IMR-90 (cell line): ENCODE data around the gene FBN1. TPM values are rescaled to one million over a fixed set of nuclear protein-coding genes. Genes with fewer than 3 reads are reported as not detected.
A peak's percentile ranks its signal among the peaks of the same experiment; 100 is the strongest.

Experiments used
- ATAC-seq: fragments of 200-7000 bp; cut with Tn5 transposase; 2 replicates; pipeline ENCODE4 v1.9.1; 2020; ENCODE audit warnings: low read depth, mild to moderate bottlenecking, moderate library complexity
- BruUV-seq: library from RNA; stranded (reverse); fragments of 400-500 nt; replicated peaks from 2 replicates; lab custom pipeline; 2021; lab: Mats Ljungman, UMichigan
- CTCF ChIA-PET: fragments of 300-600 bp; formaldehyde crosslinking; extraction: SDS; loops from one replicate; lab custom pipeline; 2021; ENCODE audit warnings: antibody characterized with exemption; lab: Yijun Ruan, JAX
- POLR2A ChIA-PET: fragments of 300-600 bp; sonication (Branson Sonifier 250); formaldehyde crosslinking; loops from one replicate; lab custom pipeline; 2022; ENCODE audit warnings: antibody characterized with exemption; ENCODE audit not compliant: unreplicated experiment; lab: Charles Lee
- DNase-seq: peaks from one replicate; pipeline ENCODE4 v3.0.0; 2013
- H2AFZ ChIP-seq: replicated peaks from 2 replicates; pipeline ENCODE3; 2013; ENCODE audit warnings: low read length, mild to moderate bottlenecking; ENCODE audit not compliant: poor library complexity
- H2AK5ac ChIP-seq: 2 replicates; pipeline ENCODE4 v1.6.1; 2013; ENCODE audit warnings: low read depth, low read length, inconsistent platforms
- H2AK9ac ChIP-seq: replicated peaks from 2 replicates; pipeline ENCODE3; 2013; ENCODE audit warnings: mild to moderate bottlenecking, low read depth, low read length, moderate library complexity; ENCODE audit not compliant: poor library complexity
- H2BK120ac ChIP-seq: 2 replicates; pipeline ENCODE4 v1.6.1; 2013; ENCODE audit warnings: low read depth, low read length, inconsistent platforms
- H2BK15ac ChIP-seq: 3 replicates; pipeline ENCODE4 v1.6.1; 2013; ENCODE audit warnings: low read depth, low read length, inconsistent platforms
- H2BK20ac ChIP-seq: 2 replicates; pipeline ENCODE4 v1.6.1; 2013; ENCODE audit warnings: low read depth, mild to moderate bottlenecking, inconsistent platforms, low read length, moderate library complexity
- H2BK5ac ChIP-seq: 2 replicates; pipeline ENCODE4 v1.6.1; 2013; ENCODE audit warnings: mild to moderate bottlenecking, low read depth, low read length, inconsistent platforms; ENCODE audit not compliant: poor library complexity, severe bottlenecking
- H3K14ac ChIP-seq: replicated peaks from 2 replicates; pipeline ENCODE4 v1.6.1; 2013; ENCODE audit warnings: low read depth, low read length, inconsistent platforms
- H3K18ac ChIP-seq: 2 replicates; pipeline ENCODE4 v1.6.1; 2013; ENCODE audit warnings: low read depth, low read length, control low read depth
- H3K23ac ChIP-seq: 2 replicates; pipeline ENCODE4 v1.6.1; 2013; ENCODE audit warnings: low read depth, low read length, inconsistent platforms
- H3K27ac ChIP-seq: 2 replicates; pipeline ENCODE4 v1.5.1; 2013; ENCODE audit warnings: mild to moderate bottlenecking, control low read depth, low read length; ENCODE audit not compliant: insufficient read depth
- H3K27me3 ChIP-seq: 2 replicates; pipeline ENCODE4 v1.6.1; 2013; ENCODE audit warnings: low read length; ENCODE audit not compliant: control insufficient read depth, insufficient read depth
- H3K36me3 ChIP-seq: 2 replicates; pipeline ENCODE4 v1.6.1; 2013; ENCODE audit warnings: low read length, mixed read lengths; ENCODE audit not compliant: control insufficient read depth, insufficient read depth
- H3K4ac ChIP-seq: 2 replicates; pipeline ENCODE4 v1.6.1; 2013; ENCODE audit warnings: low read depth, low read length, inconsistent platforms
- H3K4me1 ChIP-seq: 2 replicates; pipeline ENCODE4 v1.6.1; 2013; ENCODE audit warnings: low read length, mixed read lengths; ENCODE audit not compliant: control insufficient read depth, insufficient read depth
- H3K4me2 ChIP-seq: 2 replicates; pipeline ENCODE4 v1.6.1; 2013; ENCODE audit warnings: low read depth, mild to moderate bottlenecking, control low read depth, low read length, moderate library complexity
- H3K4me3 ChIP-seq: 2 replicates; pipeline ENCODE4 v1.5.1; 2013; ENCODE audit warnings: low read depth, mild to moderate bottlenecking, control low read depth, low read length, moderate library complexity; ENCODE audit not compliant: insufficient read depth
- H3K56ac ChIP-seq: 2 replicates; pipeline ENCODE4 v1.6.1; 2013; ENCODE audit warnings: low read length, inconsistent platforms; ENCODE audit not compliant: insufficient read depth; ENCODE audit errors: extremely low read depth
- H3K79me1 ChIP-seq, 2 experiments: 2 replicates each; pipeline ENCODE4 v1.6.1; 2013; ENCODE audit warnings: low read length in 2 of 2, inconsistent platforms in 1 of 2, low read depth in 1 of 2
- H3K9ac ChIP-seq: 2 replicates; pipeline ENCODE4 v1.6.1; 2013; ENCODE audit warnings: low read depth, low read length, control low read depth
- H3K9me1 ChIP-seq: 2 replicates; pipeline ENCODE4 v1.6.1; 2013; ENCODE audit warnings: low read length, inconsistent platforms; ENCODE audit not compliant: insufficient read depth
- H3K9me3 ChIP-seq: 2 replicates; pipeline ENCODE4 v1.6.1; 2013; ENCODE audit warnings: low read length; ENCODE audit not compliant: control insufficient read depth, insufficient read depth
- H4K20me1 ChIP-seq: 2 replicates; pipeline ENCODE4 v1.6.1; 2013; ENCODE audit warnings: low read length, inconsistent platforms; ENCODE audit not compliant: insufficient read depth
- H4K5ac ChIP-seq: 2 replicates; pipeline ENCODE4 v1.6.1; 2013; ENCODE audit warnings: mild to moderate bottlenecking, low read depth, low read length, control low read depth
- H4K8ac ChIP-seq, 2 experiments: 2 replicates each; pipeline ENCODE4 v1.6.1; 2013; ENCODE audit warnings: low read depth in 2 of 2, low read length in 2 of 2, control low read depth in 1 of 2, inconsistent platforms in 1 of 2
- H4K91ac ChIP-seq: 2 replicates; pipeline ENCODE4 v1.6.1; 2013; ENCODE audit warnings: low read depth, low read length, inconsistent platforms; ENCODE audit not compliant: insufficient read depth
- FOS ChIP-seq: fragments of 150-350 bp; IDR thresholded peaks from 2 replicates; pipeline ENCODE4 v1.6.1; 2016; ENCODE audit warnings: low read depth, low read length
- MAZ ChIP-seq: IDR thresholded peaks from 2 replicates; pipeline ENCODE4 v1.6.1; 2012; ENCODE audit warnings: low read depth, mild to moderate bottlenecking, low read length, improper control_type of control experiment, moderate library complexity, borderline replicate concordance
- WGBS, 2 experiments: methylation state at CpG; one replicate each; pipeline versions ENCODE4 v1.1.5 to v1.1.7; 2013; ENCODE audit warnings: missing lambda C conversion rate in 2 of 2; ENCODE audit not compliant: insufficient read length in 1 of 2; ENCODE audit errors: extremely low coverage in 2 of 2; 5-methylcytosine and 5-hydroxymethylcytosine counted together
- dilution Hi-C: fragments of 300-500 bp; cut with HindIII; formaldehyde crosslinking; loops from one replicate; pipeline ENCODE4 v1.14.3; 2018; ENCODE audit warnings: low sequenced_read_pairs; ENCODE audit not compliant: unreplicated experiment
- in situ Hi-C: fragments of 300-500 bp; cut with MboI; formaldehyde crosslinking; loops from 3 replicates; pipeline ENCODE4 v1.14.3; 2019; ENCODE audit warnings: low sequenced_read_pairs, inconsistent platforms, mixed read lengths
- intact Hi-C: fragments of 100-400 bp; cut with micrococcal nuclease; formaldehyde crosslinking; loops from 2 replicates; pipeline ENCODE4 v1.10.0; 2022
- polyA plus RNA-seq, 3 experiments: library from polyadenylated mRNA; depleted of rRNA; stranded (reverse); fragments of >200 nt; gene quantifications; 2 replicates each; pipeline ENCODE4 v1.2.3, GENCODE V29; 2012; ENCODE audit warnings: low replicate concordance in 1 of 3
- total RNA-seq: library from RNA; depleted of rRNA; stranded (reverse); fragments of >200 nt; gene quantifications from 2 replicates; pipeline ENCODE4 v1.2.3, GENCODE V29; 2012
- TF ChIP-seq, protein P1 (sequence below): conservative IDR thresholded peaks from 2 replicates; pipeline ENCODE4 v1.5.1; 2012; ENCODE audit warnings: mild to moderate bottlenecking, low read depth, low read length, improper control_type of control experiment
- TF ChIP-seq, protein P2 (sequence below): fragments of 150-350 bp; IDR thresholded peaks from 2 replicates; pipeline ENCODE4 v1.6.1; 2017; ENCODE audit warnings: mild to moderate bottlenecking, antibody characterized with exemption, low read length, low read depth

The FBN1 gene
- total and polyA plus RNA-seq, 2 of the 4 experiments (the other 2 are of a cell fraction): 134 to 283 TPM

DNA sequence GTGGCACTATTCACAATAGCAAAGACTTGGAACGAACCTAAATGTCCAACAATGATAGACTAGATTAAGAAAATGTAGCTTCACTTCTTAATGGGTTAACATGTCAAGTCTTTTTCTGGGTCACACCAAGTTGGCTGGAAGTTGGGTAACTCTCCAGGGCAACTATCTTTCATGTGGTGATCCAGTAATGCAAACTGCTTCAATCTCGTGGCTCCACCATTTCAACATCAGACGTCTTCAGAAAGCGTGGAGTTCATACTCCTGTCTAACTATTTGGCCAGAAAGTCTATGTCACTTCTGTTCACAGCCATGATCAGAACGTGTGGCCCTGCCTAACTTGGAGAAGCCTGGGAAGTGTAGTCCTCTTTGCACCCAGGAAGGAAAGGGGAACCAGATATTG is 282.0 kb downstream of the FBN1 start:
- H3K36me3 ChIP-seq: no peaks in the 10 kb centered on the region
- no peak overlapping the region for H3K56ac ChIP-seq
- H2AK9ac ChIP-seq: no peak overlapping the region
- intact Hi-C loops: no loop called here
- in situ Hi-C loops: loop anchor here (5.0 to 25.0 kb wide), 3 partner anchors 49 to 1781 kb away; partner anchors contain the start of gene SHC4
- no peak for ATAC-seq
- no peak overlapping the region for H3K9ac ChIP-seq
- H2BK20ac ChIP-seq: no peak overlapping the region
- H4K91ac ChIP-seq: no peak overlapping the region
- no peaks in the 10 kb centered on the region for H3K79me1 ChIP-seq
- H3K27ac ChIP-seq: no peak overlapping the region
- POLR2A ChIA-PET: no interaction called here
- no peak overlapping the region for H2AK5ac ChIP-seq
- CTCF ChIA-PET: no interaction called here
- H3K4me2 ChIP-seq: no peak overlapping the region
- H3K14ac ChIP-seq: no peak overlapping the region
- no peaks in the 10 kb centered on the region for H4K20me1 ChIP-seq
- H2BK15ac ChIP-seq: no peak overlapping the region
- H3K9me1 ChIP-seq: no peaks in the 10 kb centered on the region
- H4K8ac ChIP-seq: no peak overlapping the region
- dilution Hi-C loops: no loop called here
- no peaks in the 10 kb centered on the region for H3K27me3 ChIP-seq
- no peak overlapping the region for H3K18ac ChIP-seq
- H4K5ac ChIP-seq: no peak overlapping the region
- peaks cover 2% of the 10 kb centered on the region; the same call in 1 of the 2 replicates for H3K9me3 ChIP-seq
- H3K4ac ChIP-seq: peak overlapping the region; percentile 28; the same call in 1 of the 2 replicates
- H2AFZ ChIP-seq: no peak overlapping the region
- H2BK120ac ChIP-seq: no peak overlapping the region
- no TSS peak for BruUV-seq
- 41% methylated on average over 2 of the region's 5 CpGs; no CpG with 5 or more reads in 1 of the 2 experiments for whole genome bisulfite sequencing, 2 experiments
- H3K4me3 ChIP-seq: no peak overlapping the region
- peaks cover 6% of the 10 kb centered on the region for H3K4me1 ChIP-seq
- TF ChIP-seq FOS (no peak), MAZ (no peak)
- TF ChIP-seq, protein P1, sequence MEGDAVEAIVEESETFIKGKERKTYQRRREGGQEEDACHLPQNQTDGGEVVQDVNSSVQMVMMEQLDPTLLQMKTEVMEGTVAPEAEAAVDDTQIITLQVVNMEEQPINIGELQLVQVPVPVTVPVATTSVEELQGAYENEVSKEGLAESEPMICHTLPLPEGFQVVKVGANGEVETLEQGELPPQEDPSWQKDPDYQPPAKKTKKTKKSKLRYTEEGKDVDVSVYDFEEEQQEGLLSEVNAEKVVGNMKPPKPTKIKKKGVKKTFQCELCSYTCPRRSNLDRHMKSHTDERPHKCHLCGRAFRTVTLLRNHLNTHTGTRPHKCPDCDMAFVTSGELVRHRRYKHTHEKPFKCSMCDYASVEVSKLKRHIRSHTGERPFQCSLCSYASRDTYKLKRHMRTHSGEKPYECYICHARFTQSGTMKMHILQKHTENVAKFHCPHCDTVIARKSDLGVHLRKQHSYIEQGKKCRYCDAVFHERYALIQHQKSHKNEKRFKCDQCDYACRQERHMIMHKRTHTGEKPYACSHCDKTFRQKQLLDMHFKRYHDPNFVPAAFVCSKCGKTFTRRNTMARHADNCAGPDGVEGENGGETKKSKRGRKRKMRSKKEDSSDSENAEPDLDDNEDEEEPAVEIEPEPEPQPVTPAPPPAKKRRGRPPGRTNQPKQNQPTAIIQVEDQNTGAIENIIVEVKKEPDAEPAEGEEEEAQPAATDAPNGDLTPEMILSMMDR: no peak
- TF ChIP-seq, protein P2, sequence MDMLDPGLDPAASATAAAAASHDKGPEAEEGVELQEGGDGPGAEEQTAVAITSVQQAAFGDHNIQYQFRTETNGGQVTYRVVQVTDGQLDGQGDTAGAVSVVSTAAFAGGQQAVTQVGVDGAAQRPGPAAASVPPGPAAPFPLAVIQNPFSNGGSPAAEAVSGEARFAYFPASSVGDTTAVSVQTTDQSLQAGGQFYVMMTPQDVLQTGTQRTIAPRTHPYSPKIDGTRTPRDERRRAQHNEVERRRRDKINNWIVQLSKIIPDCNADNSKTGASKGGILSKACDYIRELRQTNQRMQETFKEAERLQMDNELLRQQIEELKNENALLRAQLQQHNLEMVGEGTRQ: no peak
- no peak overlapping the region for H2BK5ac ChIP-seq
- no peak overlapping the region for H3K23ac ChIP-seq
- no peak for DNase-seq
